Medulla oblongata (tissue), 1 donor: Measurements from ENCODE around the gene TUBB1.
"Not testable (repeated sequence)": the region's sequence is repeated elsewhere in the genome, so short reads cannot be mapped to it uniquely, and the experiment has no call there.

ENCODE experiments used
- DNase-seq: peaks from one replicate; pipeline ENCODE4 v3.0.0-alpha.2; 2015; ENCODE audit errors: extremely low spot score

TUBB1 gene

GRCh38 chr20:59019217-59019616 is at the start of gene TUBB1:
Gene TUBB1 (plus strand): TSS chr20:59019429. CDS start chr20:59019523, 94 bp downstream.
- DNase-seq, result no peak

DNA sequence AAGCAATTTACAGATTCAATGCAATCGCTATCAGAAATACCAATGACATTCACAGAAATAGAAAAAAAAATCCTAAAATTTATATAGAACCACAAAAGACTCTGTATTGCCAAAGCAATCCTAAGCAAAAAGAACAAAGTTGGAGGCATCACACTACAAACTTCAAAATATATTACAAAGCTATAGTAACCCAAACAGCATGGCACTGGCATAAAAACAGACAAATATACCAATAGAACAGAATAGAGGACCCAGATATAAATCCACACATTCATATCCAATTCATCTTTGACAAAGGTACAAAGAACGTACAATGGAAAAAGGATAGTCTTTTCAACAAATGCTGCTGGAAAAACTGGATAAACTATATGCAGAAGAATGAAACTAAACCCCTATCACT is 49.8 kb upstream of the TUBB1 start:
- no peak for DNase-seq

GRCh38 chr20:58970146-58970545 is 49.1 kb upstream of the TUBB1 start:
- DNase-seq, result no peak

GRCh38 chr20:58971429-58971828 is 47.8 kb upstream of the TUBB1 start:
- DNase-seq, result no peak

DNA sequence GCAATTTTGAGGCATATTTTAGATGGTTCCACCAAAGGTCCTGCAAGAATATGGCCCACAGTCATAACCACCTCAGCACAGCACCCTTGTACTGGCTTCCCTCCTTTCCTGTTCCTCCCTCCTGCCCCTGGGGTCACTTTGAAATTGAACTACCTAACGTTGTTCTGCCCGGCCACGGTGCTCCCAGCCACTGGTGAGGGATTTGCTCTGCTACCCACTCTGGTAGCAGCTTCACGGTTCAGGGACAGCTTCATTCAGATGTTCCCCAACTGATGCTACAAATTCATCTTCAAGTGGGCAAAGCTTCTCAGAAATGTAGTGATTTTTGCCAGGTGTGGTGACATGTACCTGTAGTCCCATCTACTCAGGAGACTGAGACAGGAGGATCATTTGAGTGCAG is 46.0 kb upstream of the TUBB1 start:
- no peak for DNase-seq

DNA sequence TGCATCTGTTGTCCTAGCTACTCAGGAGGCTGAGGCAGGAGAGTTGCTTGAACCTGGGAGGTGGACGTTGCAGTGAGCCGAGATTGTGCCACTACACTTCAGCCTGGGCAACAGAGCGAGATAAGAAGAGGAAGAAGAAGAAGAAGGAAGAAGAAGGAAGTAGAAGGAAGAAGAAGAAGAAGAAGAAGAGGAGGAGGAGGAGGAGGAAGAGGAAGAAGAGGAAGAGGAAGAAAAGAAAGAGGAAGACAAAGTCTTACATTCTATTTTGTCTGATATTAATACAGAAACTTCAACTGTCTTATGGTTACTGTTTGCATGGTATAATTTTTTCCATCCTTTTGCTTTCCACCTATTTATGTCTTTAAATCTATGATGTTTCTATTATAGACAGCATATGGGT is 45.4 kb upstream of the TUBB1 start:
- DNase-seq, result no peak

DNA sequence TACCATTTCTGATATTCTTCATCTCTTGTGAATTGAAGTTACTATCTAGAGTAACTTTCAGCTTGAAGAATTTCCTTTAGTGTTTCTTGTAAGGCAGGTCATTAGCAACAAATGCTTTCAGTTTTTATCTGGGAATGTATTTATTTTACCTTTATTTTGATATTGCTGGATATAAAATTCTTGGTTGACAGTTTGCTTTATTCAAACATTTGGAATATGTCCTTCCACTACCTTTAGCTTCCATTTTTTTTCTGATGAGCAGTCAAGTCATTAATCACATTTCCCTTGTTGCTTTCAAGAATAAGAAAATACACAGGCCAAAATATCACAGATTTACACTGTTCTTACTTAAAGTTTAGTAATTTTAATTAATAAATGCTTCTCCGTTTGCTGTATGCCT is 43.9 kb upstream of the TUBB1 start:
- DNase-seq, result no peak

GRCh38 chr20:58976061-58976730 is 43.0 kb upstream of the TUBB1 start:
- no peak for DNase-seq

- no peak for DNase-seq
These were observed 40.7 kb upstream of the TUBB1 start for GRCh38 chr20:58978351-58979190.

DNA sequence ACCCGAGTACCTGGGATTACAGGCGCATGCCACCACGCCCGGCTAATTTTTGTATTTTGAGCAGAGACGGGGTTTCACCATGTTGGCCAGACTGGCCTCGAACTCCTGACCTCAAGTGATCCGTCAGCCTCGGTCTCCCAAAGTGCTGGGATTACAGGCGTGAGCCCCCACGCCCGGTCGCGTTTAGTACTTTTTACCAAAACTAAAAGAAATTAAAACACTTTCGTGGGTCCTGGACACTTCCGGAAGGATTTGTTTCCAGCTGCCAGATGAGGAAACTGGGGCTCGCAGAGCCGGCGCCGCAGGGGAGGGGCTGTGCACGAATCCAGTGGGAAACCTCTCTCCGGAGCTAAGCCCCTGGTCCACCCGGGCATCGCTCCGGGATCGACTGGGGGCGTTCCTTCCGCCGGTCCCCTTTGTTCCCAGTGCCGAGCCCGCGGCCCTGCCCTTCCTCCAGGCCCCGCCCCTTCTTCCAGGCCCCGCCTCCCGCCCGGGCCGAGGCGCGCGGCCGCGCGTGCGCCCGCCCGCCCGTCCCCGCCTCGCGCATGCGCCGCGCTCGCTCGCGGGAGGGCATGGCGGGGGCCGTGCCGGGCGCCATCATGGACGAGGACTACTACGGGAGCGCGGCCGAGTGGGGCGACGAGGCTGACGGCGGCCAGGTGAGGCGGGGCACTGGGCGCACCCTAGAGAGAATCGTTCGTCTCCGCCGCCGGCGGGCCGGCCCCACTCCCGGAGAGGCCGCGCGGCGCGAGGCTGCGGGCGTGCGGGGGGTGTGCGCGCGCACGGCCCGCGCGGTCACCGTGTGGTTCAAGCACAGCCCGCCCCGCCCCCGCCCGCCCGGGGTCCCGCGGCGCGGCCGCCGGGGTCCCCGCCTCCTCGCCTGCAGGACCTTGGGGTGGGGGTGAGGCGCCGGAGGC is 38.3 kb upstream of the TUBB1 start, which contains the start of gene NELFCD:
Gene NELFCD (plus strand): TSS at position 546 of the 917 bp plus-strand sequence. CDS start 54 bp downstream, at position 600.
- DNase-seq, result peak; percentile 85

DNA sequence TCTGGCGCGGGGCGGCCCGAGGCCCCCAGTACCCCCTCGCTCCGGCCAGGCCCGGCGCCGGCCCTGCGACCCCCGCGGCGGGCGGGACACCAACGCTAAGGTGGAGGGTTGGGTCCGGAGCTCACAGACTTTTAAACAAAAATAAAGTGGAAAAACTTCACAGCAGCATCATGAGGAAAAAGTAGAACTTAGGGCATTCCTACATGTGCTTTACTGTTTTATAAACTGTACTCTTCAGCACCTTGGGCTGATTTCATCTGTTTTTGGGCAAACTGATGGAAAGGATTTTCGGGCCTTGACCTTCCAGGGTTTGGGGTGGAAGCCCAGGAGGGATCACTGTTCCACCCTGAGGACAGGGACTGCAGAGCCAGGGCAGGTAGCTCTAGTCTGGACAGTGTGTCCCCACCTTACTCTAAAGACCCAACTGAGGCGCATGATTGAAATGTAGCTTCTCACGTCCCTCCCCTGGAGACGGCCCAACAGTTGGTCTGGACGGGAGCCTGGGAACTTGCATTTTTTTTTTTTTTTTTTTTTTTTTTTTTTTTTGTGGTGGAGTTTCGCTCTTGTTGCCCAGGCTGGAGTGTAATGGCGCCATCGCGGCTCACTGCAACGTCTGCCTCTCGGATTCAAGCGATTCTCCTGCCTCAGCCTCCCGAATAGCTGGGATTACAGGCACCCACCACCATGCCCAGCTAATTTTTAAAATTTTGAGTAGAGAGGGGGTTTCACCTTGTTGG is 37.4 kb upstream of the TUBB1 start:
- DNase-seq, result no peak

DNA sequence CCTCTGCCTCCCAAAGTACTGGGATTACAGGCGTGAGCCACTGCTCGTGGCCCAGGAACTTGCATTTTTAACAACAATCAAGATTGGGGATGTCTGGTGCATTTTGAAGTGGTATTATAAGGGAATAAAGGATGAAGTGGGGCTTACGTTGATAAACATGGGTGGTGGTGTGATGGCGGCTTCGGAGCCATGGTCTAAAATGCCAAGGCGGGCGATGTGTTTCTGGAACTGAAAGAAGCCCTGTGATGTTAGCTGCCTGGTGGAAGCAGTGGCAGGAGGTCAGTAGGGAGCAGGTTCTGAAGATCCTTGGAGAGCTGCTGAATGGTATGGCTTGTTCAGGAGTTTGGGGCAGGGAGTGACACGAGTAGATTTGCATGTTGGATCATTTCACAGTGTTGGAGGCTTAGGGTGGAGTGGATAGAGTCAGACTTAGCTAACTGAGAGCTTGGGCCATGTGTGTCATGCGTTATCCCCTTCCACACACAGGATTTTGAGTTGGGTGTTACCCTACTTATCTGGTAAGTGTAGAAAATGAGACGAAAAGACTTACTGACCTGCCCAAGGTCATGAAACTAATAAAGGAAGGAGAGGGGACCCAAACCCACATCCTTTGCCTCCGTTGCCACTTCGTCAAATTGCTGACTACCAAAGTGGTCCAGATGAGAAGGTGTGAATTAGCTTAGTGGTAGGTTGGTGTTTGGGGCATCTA is 36.7 kb upstream of the TUBB1 start:
- DNase-seq, result no peak

DNA sequence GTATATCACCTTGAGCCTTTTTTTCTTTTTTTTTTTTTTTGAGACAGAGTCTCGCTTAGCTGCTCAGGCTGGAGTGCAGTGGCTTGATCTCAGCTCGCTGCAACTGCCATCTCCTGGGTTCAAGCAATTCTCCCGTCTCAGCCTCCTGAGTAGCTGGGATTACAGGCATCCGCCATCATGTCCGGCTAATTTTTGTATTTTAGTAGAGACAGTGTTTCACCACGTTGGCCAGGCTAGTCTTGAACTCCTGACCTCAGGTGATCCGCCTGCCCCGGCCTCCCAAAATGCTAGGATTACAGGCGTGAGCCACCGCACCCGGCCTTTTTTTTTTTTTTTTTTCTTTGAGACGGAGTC is 36.1 kb upstream of the TUBB1 start:
- DNase-seq, result not testable (repeated sequence)

DNA sequence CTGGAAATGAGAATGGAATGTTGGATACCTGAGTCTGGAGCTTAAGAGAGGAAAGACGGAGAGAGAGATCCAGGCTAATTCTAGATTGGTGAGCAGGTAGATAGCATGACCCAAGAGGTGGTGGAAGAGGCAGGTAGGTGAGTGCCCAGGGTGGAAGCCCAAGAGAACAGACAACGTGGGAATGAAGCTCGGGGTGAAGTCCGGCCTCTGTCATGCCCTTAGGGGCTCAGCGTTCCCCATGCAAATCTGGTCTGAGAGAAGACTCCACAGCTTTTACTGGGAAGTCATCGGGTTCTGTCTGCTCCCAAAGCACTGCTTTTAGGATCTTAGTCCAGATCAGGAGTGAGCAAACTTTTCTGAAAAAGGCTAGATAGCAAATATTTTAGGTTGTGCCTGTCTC is 34.5 kb upstream of the TUBB1 start:
- no peak for DNase-seq

GRCh38 chr20:58985656-58986055 is 33.6 kb upstream of the TUBB1 start:
- DNase-seq, result no peak

DNA sequence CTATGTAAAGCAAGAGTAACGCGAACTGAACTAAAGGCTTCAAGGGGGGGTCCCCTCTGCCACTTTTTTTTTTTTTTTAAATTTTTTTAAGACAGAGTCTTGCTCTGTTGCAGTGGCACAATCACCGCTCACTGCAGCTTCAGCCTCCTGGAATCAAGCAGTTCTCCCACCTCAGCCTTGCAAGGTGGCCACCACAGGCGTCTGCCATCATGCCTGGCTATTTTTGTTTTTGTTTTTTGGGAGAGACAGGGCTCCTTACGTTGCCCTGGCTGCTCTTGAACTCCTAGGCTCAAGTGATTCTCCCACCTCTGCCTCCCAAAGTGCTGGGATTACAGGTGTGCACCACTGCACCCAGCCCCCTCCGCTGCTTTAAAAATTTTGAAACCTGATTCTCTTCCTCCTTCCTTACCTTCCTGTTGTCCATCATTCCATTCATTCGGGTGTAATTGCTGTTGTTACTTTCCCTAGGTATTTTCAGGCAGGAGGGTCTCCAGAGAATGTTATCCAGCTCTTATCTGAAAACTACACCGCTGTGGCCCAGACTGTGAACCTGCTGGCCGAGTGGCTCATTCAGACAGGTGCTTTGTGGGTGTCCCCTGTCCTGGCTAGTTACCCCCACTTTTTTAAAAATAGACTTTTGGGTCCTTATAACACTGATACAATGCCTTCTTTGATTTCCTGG is 32.8 kb upstream of the TUBB1 start:
- no peak for DNase-seq

DNA sequence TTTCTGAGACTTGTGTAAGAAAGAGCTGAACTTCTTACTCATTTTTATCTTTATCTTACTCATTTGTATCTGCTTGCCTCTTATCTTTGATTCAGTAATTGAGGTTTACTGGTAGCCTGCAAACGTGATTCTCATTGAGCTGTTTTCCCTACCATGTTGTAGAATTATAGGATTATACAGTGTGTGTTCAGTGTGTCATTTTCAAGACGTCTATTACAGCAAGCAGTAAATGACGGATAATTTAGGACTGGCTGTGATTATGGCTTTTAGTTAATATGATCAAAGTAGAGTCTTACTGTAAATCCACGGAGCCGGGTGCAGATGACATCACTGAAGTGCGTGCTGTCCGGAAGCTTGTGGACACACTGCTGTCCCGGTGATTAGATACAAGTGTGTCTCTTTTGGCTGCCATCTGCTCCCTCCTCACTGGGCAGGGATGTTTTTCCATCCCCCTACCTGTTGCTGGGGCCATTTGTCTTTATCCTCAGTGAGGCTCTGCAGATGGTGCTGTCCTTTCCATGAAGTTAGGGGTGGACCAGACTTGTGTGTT is 32.2 kb upstream of the TUBB1 start:
- no peak for DNase-seq

DNA sequence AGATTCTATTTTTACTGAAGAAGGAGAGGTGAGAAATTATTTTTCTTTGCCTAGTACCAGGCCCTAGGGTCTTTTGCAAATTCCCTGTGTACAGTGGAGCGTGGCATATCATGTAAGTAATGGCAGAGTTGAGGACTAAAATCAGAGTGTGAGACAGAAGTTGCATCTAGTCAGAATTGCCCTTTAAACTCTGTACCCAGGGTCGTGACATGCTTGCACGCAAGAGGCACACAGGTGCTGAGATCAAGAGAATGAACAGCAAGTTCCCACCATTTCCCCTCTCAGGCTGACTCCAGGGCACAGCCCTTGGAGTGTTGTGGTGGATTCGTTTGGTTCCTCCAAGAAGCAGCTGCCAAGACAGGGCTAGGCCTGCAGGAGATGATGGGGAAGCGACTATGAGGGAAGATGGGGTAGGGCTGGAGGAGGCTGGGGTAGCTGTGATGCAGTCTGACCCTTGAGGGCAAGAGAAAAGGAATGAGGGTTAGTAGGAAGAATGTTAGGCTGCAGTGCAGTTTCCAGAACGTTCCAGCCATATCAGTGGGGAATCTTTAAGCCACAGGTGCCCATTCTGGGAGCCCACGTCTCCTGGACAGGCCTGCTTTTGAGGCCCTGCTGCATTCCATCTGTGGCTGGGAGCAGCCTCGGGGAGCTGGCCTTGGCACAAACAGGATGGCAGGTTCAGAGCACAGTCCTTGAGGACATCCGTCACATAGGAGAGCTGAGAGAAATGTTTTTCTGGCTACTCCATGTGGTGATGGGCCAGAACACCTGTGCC is 31.3 kb upstream of the TUBB1 start:
- DNase-seq, result no peak

GRCh38 chr20:58988565-58988882 is 30.7 kb upstream of the TUBB1 start:
- DNase-seq, result no peak
